Osteoblast (primary cell): Measurements from ENCODE around the gene RPSA. TPM values are rescaled to one million over a fixed set of nuclear protein-coding genes. Genes with fewer than 3 reads are reported as not detected.

ENCODE experiments used
- DNase-seq: peaks from one replicate; pipeline ENCODE4 v3.0.0; 2011; ENCODE audit warnings: low spot score, mixed read lengths; ENCODE audit not compliant: insufficient read length; ENCODE audit errors: missing footprints
- H2AFZ ChIP-seq: 2 replicates; pipeline ENCODE4 v1.6.0; 2011; ENCODE audit warnings: mild to moderate bottlenecking, low read length
- H3K27ac ChIP-seq: 2 replicates; pipeline ENCODE4 v1.5.1; 2011; ENCODE audit warnings: mild to moderate bottlenecking, low read depth, low read length, moderate library complexity
- H3K27me3 ChIP-seq: 2 replicates; pipeline ENCODE4 v1.6.0; 2012; ENCODE audit warnings: mild to moderate bottlenecking, control low read depth, inconsistent platforms, low read length, moderate library complexity; ENCODE audit not compliant: insufficient read depth
- H3K36me3 ChIP-seq: 2 replicates; pipeline ENCODE4 v1.5.1; 2011; ENCODE audit warnings: mild to moderate bottlenecking, low read length, control low read depth, moderate library complexity; ENCODE audit not compliant: insufficient read depth
- H3K4me1 ChIP-seq: 2 replicates; pipeline ENCODE4 v1.5.1; 2011; ENCODE audit warnings: mild to moderate bottlenecking, low read length, control low read depth, moderate library complexity; ENCODE audit not compliant: insufficient read depth
- H3K4me2 ChIP-seq: 2 replicates; pipeline ENCODE4 v1.6.0; 2011; ENCODE audit warnings: mild to moderate bottlenecking, low read length; ENCODE audit not compliant: insufficient read depth
- H3K4me3 ChIP-seq: fragments of 200-600 bp; sonication (generic); 3 replicates; pipeline ENCODE4 v1.5.1; 2012; ENCODE audit warnings: mild to moderate bottlenecking, low read length, inconsistent platforms; ENCODE audit not compliant: insufficient read depth
- H3K79me2 ChIP-seq: 2 replicates; pipeline ENCODE4 v1.6.0; 2012; ENCODE audit warnings: mild to moderate bottlenecking, low read length, control low read depth, inconsistent platforms; ENCODE audit not compliant: insufficient read depth
- H3K9me3 ChIP-seq: 2 replicates; pipeline ENCODE4 v1.5.1; 2011; ENCODE audit warnings: low read depth, low read length, control low read depth
- H4K20me1 ChIP-seq: 2 replicates; pipeline ENCODE4 v1.6.0; 2012; ENCODE audit warnings: mild to moderate bottlenecking, low read length, control low read depth; ENCODE audit not compliant: insufficient read depth
- total RNA-seq: library from RNA; depleted of rRNA; stranded (reverse); fragments of >200 nt; gene quantifications from 2 replicates; pipeline ENCODE4 v1.2.3, GENCODE V29; 2012
- TF ChIP-seq, protein P1 (sequence below): IDR thresholded peaks from 2 replicates; pipeline ENCODE4 v1.5.1; 2011; ENCODE audit warnings: mild to moderate bottlenecking, low read depth, low read length, moderate library complexity; ENCODE audit errors: extremely low read depth

The RPSA gene
- total RNA-seq, 1 donor = 1,028 TPM

DNA sequence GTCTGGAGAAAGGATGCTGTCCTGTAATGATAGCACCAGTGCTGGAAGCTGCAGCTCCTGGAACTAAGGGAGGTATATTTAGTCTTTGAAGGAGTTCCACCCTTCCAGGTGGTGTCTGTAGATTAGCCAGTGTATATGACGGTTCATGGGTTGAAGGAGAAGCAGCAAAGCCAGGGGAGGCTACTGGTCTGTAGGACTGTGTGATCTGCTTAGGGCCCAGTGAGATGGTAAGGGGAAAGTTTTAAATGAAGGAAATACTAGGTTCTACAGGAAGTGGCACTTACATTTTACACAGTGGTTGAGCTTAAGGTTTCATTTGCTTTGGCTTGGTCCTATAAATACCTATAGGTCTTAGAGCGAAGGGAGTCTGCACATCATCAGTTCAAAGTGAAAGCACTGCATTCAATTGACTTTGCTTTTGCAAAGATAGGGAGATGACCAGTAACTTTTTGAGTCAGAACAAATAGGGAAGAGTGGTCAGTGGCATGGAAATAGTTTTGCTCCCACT, 17.7 kb upstream of the RPSA start:
- H3K27me3 ChIP-seq = no peaks in the 10 kb centered on the region
- H3K4me3 ChIP-seq = no peak overlapping the region
- peaks cover 9% of the 10 kb centered on the region for H3K4me1 ChIP-seq
- no peak overlapping the region for H3K27ac ChIP-seq
- H3K79me2 ChIP-seq = peaks cover 53% of the 10 kb centered on the region
- H3K36me3 ChIP-seq = peaks cover 30% of the 10 kb centered on the region
- no peak overlapping the region for H2AFZ ChIP-seq
- TF ChIP-seq, protein P1, sequence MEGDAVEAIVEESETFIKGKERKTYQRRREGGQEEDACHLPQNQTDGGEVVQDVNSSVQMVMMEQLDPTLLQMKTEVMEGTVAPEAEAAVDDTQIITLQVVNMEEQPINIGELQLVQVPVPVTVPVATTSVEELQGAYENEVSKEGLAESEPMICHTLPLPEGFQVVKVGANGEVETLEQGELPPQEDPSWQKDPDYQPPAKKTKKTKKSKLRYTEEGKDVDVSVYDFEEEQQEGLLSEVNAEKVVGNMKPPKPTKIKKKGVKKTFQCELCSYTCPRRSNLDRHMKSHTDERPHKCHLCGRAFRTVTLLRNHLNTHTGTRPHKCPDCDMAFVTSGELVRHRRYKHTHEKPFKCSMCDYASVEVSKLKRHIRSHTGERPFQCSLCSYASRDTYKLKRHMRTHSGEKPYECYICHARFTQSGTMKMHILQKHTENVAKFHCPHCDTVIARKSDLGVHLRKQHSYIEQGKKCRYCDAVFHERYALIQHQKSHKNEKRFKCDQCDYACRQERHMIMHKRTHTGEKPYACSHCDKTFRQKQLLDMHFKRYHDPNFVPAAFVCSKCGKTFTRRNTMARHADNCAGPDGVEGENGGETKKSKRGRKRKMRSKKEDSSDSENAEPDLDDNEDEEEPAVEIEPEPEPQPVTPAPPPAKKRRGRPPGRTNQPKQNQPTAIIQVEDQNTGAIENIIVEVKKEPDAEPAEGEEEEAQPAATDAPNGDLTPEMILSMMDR = no peak
- H3K9me3 ChIP-seq = no peaks in the 10 kb centered on the region
- DNase-seq = no peak
- no peak overlapping the region for H3K4me2 ChIP-seq
- H4K20me1 ChIP-seq = peaks cover 32% of the 10 kb centered on the region

DNA sequence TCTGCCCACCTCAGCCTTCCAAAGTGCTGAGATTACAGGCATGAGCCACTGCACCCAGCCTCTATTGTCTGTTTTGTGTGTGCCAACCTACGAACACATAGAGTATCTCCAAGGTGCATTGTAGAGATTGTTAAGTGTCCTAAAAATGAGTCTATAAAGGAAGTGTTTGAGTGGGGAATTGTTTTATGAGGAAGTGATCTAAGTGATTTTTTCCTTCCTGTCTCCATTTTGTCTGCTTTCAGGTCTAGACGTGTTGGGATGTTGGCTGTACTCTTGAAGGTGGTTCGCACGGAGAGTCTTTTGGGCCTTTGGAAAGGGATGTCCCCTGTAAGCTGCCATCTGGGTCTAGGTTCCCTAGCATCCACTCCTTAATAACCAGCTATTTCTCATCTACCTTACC, 16.3 kb upstream of the RPSA start:
- Histone ChIP-seq H3K79me2 (peaks cover 44% of the 10 kb centered on the region), H3K9me3 (no peaks in the 10 kb centered on the region), H3K27me3 (no peaks in the 10 kb centered on the region), H4K20me1 (peaks cover 26% of the 10 kb centered on the region), H3K4me1 (peaks cover 1% of the 10 kb centered on the region), H3K27ac (no peak overlapping the region), H2AFZ (no peak overlapping the region), H3K4me2 (no peak overlapping the region), H3K4me3 (no peak overlapping the region), H3K36me3 (peaks cover 40% of the 10 kb centered on the region)
- no peak for DNase-seq
- TF ChIP-seq, protein P1 = no peak

DNA sequence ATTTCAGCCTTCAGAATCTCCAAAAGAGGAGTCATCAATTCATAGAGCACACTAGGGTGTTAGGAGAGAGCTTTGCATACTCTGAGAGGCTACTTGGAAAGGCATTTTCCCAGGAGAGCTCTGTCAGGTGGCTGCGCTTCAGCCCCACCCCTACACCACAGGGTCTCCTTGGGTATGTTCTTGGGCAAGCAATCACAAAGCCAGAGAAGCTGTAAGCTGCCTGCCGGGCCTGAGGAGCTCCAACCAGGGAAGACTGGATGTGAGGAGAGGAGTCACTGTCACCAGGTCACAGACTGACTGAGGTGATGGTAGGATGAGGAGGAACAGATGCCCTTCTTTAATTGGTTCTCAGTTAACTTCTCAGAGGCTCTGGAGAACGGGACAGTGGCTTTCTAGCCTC, 9.8 kb upstream of the RPSA start:
- Histone ChIP-seq H3K4me3 (no peak overlapping the region), H3K4me1 (no peaks in the 10 kb centered on the region), H3K79me2 (no peaks in the 10 kb centered on the region), H3K27me3 (no peaks in the 10 kb centered on the region), H3K27ac (no peak overlapping the region), H4K20me1 (no peaks in the 10 kb centered on the region), H2AFZ (no peak overlapping the region), H3K9me3 (no peaks in the 10 kb centered on the region), H3K36me3 (peaks cover 41% of the 10 kb centered on the region), H3K4me2 (no peak overlapping the region)
- TF ChIP-seq, protein P1 = no peak
- DNase-seq = no peak

DNA sequence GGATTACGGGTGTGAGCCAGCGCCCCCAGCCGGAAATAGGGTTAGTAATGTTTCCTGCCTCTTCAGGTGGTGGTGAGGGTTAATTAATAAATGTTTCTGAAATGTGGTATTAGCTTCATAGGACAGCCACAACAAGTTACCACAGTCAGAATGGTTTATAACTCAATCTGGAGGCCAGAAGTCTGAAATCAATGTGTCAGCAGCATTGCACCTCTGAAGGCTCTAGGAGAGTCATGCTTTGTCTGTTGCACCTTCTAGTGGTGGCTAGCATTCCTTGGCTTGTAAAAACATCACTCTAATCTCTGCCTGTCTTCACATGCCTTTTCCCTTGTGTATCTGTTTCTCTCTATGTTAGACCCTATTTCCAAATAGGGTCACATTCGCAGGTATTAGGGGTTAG, 7.8 kb upstream of the RPSA start:
- TF ChIP-seq, protein P1 = no peak
- Histone ChIP-seq H3K79me2 (no peaks in the 10 kb centered on the region), H3K36me3 (peaks cover 35% of the 10 kb centered on the region), H3K27ac (no peak overlapping the region), H3K4me3 (no peak overlapping the region), H3K27me3 (no peaks in the 10 kb centered on the region), H3K4me2 (no peak overlapping the region), H3K9me3 (no peaks in the 10 kb centered on the region), H2AFZ (no peak overlapping the region), H3K4me1 (no peaks in the 10 kb centered on the region), H4K20me1 (no peaks in the 10 kb centered on the region)
- no peak for DNase-seq
